IPS-15b (cell line): Measurements from ENCODE around the gene BBS2.

Experiments used
- H3K27me3 ChIP-seq: one replicate; pipeline ENCODE4 v1.6.1; 2013; ENCODE audit warnings: low read length; ENCODE audit not compliant: control insufficient read depth, insufficient read depth
- H3K36me3 ChIP-seq: one replicate; pipeline ENCODE4 v1.6.1; 2013; ENCODE audit warnings: low read length; ENCODE audit not compliant: control insufficient read depth, insufficient read depth
- H3K4me1 ChIP-seq: one replicate; pipeline ENCODE4 v1.6.1; 2013; ENCODE audit warnings: mild to moderate bottlenecking, low read length; ENCODE audit not compliant: control insufficient read depth, insufficient read depth
- H3K4me3 ChIP-seq: one replicate; pipeline ENCODE4 v1.5.1; 2013; ENCODE audit warnings: low read depth, low read length
- H3K9ac ChIP-seq: one replicate; pipeline ENCODE4 v1.6.1; 2013; ENCODE audit warnings: low read depth, mild to moderate bottlenecking, low read length
- H3K9me3 ChIP-seq: one replicate; pipeline ENCODE4 v1.6.1; 2013; ENCODE audit warnings: mild to moderate bottlenecking, low read length; ENCODE audit not compliant: control insufficient read depth, insufficient read depth

Gene BBS2

GRCh38 chr16:56448005-56448404 lies 71.8 kb downstream of the BBS2 start:
- H3K9ac ChIP-seq = peak overlapping the region; percentile 26
- no peaks in the 10 kb centered on the region for H3K9me3 ChIP-seq
- peaks cover 5% of the 10 kb centered on the region for H3K36me3 ChIP-seq
- H3K27me3 ChIP-seq = no peaks in the 10 kb centered on the region
- no peak overlapping the region for H3K4me3 ChIP-seq
- H3K4me1 ChIP-seq = peaks cover 14% of the 10 kb centered on the region

- H3K27me3 ChIP-seq = no peaks in the 10 kb centered on the region
- H3K36me3 ChIP-seq = peaks cover 5% of the 10 kb centered on the region
- H3K9ac ChIP-seq = no peak overlapping the region
- H3K4me1 ChIP-seq = peaks cover 9% of the 10 kb centered on the region
- no peak overlapping the region for H3K4me3 ChIP-seq
- H3K9me3 ChIP-seq = no peaks in the 10 kb centered on the region
Measured at GRCh38 chr16:56447286-56447685, 72.5 kb downstream of the BBS2 start.

GRCh38 chr16:56438038-56438437 lies 81.8 kb downstream of the BBS2 start:
- no peaks in the 10 kb centered on the region for H3K27me3 ChIP-seq
- H3K4me1 ChIP-seq = no peaks in the 10 kb centered on the region
- no peak overlapping the region for H3K9ac ChIP-seq
- H3K9me3 ChIP-seq = no peaks in the 10 kb centered on the region
- H3K4me3 ChIP-seq = no peak overlapping the region
- peaks cover 15% of the 10 kb centered on the region for H3K36me3 ChIP-seq

- no peaks in the 10 kb centered on the region for H3K4me1 ChIP-seq
- no peak overlapping the region for H3K9ac ChIP-seq
- H3K9me3 ChIP-seq = no peaks in the 10 kb centered on the region
- H3K4me3 ChIP-seq = no peak overlapping the region
- H3K27me3 ChIP-seq = no peaks in the 10 kb centered on the region
- peaks cover 15% of the 10 kb centered on the region for H3K36me3 ChIP-seq
Measured at GRCh38 chr16:56436258-56436657, 83.6 kb downstream of the BBS2 start.
